B cell (primary cell): Measurements from ENCODE around the gene ITIH3.

Source experiments
- EZH2 ChIP-seq: IDR thresholded peaks from 2 replicates; pipeline ENCODE4 v1.6.1; 2012; ENCODE audit warnings: borderline replicate concordance, low read depth, mild to moderate bottlenecking, moderate library complexity, low read length; ENCODE audit not compliant: insufficient read depth, poor library complexity, severe bottlenecking
- TF ChIP-seq, protein P1 (sequence below): fragments of 200-600 bp; IDR thresholded peaks from one replicate; pipeline ENCODE4 v1.8.0; 2022; ENCODE audit warnings: antibody characterized with exemption, mild to moderate bottlenecking

DNA sequence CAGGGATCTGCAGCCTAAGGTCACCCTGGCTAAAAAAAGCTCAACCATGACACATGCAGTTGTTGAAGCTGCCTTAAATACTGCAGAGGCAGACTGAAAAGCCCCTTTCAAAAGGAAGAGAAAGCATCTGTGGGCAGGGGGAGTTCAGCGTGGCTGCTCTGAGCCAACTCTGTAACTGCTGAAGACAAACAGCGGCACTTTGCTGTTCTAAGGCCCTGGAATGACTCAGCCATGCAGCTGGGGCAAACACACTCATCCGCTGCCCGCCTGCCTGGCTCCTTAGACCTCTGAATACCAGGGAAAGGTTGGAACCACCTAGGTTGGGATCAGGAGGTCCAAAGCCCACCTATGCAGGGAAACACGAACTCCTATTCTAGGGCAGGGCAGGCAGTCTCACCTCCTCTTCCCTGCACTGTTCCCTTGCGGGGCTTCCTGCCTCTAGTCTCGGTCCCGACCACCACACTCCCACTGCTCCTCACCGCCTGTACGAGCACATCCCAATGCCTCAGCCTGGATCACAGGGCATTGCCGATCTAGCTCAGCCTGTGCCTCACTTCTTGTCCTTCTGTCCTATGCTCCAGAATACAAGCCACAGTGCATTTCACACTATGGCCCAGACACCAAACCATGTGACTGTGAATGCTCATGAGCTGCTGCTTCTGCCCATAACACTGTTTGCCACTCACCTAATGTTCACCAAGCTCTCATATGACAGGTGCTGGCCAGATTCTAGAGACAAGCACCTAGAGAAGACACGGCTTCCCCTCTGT lies 46.8 kb downstream of the ITIH3 start:
- TF ChIP-seq, protein P1, sequence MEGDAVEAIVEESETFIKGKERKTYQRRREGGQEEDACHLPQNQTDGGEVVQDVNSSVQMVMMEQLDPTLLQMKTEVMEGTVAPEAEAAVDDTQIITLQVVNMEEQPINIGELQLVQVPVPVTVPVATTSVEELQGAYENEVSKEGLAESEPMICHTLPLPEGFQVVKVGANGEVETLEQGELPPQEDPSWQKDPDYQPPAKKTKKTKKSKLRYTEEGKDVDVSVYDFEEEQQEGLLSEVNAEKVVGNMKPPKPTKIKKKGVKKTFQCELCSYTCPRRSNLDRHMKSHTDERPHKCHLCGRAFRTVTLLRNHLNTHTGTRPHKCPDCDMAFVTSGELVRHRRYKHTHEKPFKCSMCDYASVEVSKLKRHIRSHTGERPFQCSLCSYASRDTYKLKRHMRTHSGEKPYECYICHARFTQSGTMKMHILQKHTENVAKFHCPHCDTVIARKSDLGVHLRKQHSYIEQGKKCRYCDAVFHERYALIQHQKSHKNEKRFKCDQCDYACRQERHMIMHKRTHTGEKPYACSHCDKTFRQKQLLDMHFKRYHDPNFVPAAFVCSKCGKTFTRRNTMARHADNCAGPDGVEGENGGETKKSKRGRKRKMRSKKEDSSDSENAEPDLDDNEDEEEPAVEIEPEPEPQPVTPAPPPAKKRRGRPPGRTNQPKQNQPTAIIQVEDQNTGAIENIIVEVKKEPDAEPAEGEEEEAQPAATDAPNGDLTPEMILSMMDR: no peak
- TF ChIP-seq EZH2: no peak
